ENCODE results near the gene MRE11. TPM values are rescaled to one million over a fixed set of nuclear protein-coding genes. Genes with fewer than 3 reads are reported as not detected.

MRE11 gene
- total and polyA plus RNA-seq, 12 donors, result 4.3 to 29.0 (median 12.0) TPM

DNA sequence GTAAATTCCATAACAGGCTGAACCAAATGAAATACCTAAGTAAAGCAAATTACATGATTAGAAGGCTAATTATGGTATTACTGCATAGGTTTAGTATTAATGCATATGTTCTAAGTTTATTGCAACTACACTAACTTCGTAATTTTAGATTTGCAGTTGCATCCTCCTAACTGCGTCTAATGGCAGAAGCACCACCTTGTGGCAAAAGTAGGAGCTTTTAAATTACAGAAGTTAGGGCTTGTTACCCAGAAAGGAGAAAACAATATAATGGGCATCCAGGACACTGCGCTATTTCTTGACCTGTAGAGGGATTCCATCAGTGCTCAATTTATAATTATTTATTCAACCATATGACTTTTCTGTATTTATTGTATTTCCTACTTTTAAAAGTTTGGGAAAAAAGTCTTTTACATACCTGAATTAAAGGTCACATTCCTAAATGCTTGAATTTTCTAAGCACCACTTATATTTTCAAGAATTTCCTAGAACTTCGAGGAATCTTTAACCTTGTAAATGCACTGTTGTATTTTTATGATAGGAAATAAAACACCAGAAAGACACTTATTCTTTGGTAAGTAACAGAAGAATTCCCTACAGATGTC, 76.2 kb downstream of the MRE11 start:
- no peaks in the 10 kb centered on the region for H3K9me3 ChIP-seq (replicated peaks in 1 of 3)
- no peaks in the 10 kb centered on the region for H3K4me1 ChIP-seq (replicated peaks in 1 of 2)
- H3K4me3 ChIP-seq, result no peak overlapping the region
- H3K27ac ChIP-seq, result no peak overlapping the region
- 53 to 71% (median 56%) methylated on average over 4 of the region's 4 CpGs for WGBS, 4 donors
- no peaks in the 10 kb centered on the region for H3K27me3 ChIP-seq
- TF ChIP-seq, protein P1, sequence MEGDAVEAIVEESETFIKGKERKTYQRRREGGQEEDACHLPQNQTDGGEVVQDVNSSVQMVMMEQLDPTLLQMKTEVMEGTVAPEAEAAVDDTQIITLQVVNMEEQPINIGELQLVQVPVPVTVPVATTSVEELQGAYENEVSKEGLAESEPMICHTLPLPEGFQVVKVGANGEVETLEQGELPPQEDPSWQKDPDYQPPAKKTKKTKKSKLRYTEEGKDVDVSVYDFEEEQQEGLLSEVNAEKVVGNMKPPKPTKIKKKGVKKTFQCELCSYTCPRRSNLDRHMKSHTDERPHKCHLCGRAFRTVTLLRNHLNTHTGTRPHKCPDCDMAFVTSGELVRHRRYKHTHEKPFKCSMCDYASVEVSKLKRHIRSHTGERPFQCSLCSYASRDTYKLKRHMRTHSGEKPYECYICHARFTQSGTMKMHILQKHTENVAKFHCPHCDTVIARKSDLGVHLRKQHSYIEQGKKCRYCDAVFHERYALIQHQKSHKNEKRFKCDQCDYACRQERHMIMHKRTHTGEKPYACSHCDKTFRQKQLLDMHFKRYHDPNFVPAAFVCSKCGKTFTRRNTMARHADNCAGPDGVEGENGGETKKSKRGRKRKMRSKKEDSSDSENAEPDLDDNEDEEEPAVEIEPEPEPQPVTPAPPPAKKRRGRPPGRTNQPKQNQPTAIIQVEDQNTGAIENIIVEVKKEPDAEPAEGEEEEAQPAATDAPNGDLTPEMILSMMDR (IDR thresholded peaks at IDR 0.05), result peak; percentile 24 to 59 (median 46)
- no peak for TF ChIP-seq POLR2A (IDR thresholded peaks at IDR 0.05)
- DNase-seq, result no peak
- H3K36me3 ChIP-seq (replicated peaks in 1 of 2), result no peaks in the 10 kb centered on the region
- intact Hi-C loops (cut with DNase I), result loop anchor here (10.0 kb wide), 2 partner anchors 243 to 493 kb away; no protein-coding TSS in a partner anchor

DNA sequence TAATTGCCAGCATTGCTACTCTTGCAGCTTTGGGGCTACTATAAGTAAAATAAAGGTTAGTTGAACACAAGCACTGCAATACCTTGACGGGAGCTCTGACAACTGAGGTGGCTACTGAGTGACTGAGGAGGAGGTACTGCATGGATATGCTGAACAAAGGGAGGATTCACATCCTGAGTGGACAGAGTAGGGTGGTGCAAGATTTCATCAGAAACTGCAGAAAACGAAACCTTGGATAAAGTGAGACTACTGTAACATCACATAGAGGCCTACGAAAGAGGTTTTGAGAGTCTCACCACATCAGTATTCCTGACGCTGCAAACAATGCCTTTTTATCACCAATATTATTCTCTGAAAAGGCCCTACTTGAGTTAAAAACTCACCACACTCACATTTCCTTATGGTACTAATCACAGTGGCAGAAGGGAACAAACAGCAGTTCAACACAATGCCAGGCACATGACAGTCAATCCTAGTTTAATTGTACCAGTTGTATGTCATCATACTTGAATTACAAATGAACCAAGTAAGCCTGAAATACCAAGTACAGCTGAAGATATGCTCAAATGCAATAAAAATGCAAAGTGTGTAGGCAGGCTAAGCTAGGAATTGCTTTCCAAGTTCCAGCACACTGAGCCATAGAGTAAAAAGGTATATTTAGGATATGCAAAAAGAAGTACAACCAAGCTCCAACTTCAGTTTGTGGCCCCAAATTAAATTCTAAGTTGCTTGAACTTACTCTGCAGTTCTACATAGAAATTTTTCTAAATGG, 88.4 kb downstream of the MRE11 start:
- Histone ChIP-seq H3K4me3 (no peak overlapping the region), H3K27me3 (peaks cover 8% of the 10 kb centered on the region), H3K9me3 (replicated peaks in 1 of 3) (no peaks in the 10 kb centered on the region), H3K36me3 (replicated peaks in 1 of 2) (no peaks in the 10 kb centered on the region), H3K27ac (no peak overlapping the region), H3K4me1 (replicated peaks in 1 of 2) (peaks cover 0 to 5% of the 10 kb centered on the region in 2 donors)
- TF ChIP-seq, protein P1 (IDR thresholded peaks at IDR 0.05), result no peak
- TF ChIP-seq POLR2A (IDR thresholded peaks at IDR 0.05), result no peak
- intact Hi-C loops (cut with DNase I), result no loop called here
- DNase-seq, result no peak
- 82 to 92% (median 91%) methylated on average over 4 of the region's 4 CpGs for WGBS, 4 donors

DNA sequence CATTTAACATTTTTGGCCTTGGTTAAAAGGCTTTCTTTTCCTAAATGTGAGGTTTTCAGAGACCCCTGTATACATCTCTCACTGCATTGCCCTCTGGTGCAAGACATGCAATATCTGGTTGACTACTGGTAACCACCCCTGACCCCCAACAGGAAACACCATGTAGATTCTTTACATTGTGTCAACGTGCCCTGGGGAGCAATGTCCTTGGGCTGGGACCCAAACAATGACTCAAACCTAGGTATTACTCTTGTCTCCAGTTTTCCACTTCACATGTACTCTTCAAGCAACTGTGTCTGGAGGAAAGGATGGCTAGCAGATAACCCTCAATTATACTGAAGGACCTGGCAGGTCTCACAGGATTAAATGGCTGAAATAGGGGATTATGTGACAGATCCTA, 91.3 kb downstream of the MRE11 start:
- Histone ChIP-seq H3K9me3 (replicated peaks in 1 of 3) (no peaks in the 10 kb centered on the region), H3K4me3 (no peak overlapping the region), H3K27ac (no peak overlapping the region), H3K27me3 (peaks cover 15% of the 10 kb centered on the region), H3K4me1 (replicated peaks in 1 of 2) (peaks cover 0 to 5% of the 10 kb centered on the region in 2 donors), H3K36me3 (replicated peaks in 1 of 2) (no peaks in the 10 kb centered on the region)
- intact Hi-C loops (cut with DNase I), result no loop called here
- TF ChIP-seq, protein P1 (IDR thresholded peaks at IDR 0.05), result no peak
- no peak for TF ChIP-seq POLR2A (IDR thresholded peaks at IDR 0.05)
- DNase-seq, result no peak
- 4 to 29% (median 12%) methylated on average over 1 of the region's 1 CpG for WGBS, 4 donors

DNA sequence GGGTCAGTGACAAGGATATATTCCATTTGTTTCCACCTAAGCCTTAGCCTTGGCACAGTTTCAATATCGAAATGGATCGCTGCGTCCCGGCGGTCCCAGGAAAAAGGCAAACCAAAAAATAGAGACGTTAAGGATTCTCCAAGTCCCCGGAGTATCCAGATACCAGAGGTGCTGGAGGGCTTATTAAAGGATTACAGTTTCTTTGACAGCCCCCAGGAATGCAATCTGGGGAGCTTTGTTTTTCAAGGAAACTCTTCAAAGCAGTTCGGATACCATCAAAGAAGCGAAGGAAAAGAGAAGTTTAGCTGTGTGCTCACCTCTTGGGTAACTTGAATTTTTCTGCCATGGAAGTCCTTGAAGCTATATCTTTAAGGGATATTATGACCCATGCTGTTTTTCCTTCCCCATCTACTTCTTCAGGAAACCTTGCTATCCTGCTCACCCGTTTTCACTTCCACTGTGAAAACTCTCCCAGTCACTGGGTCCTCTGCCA, 91.8 kb downstream of the MRE11 start:
- Histone ChIP-seq H3K4me1 (replicated peaks in 1 of 2) (peaks cover 0 to 5% of the 10 kb centered on the region in 2 donors), H3K36me3 (replicated peaks in 1 of 2) (no peaks in the 10 kb centered on the region), H3K27ac (no peak overlapping the region), H3K4me3 (peak overlapping the region in 1 of 4 donors; percentile 34), H3K27me3 (peaks cover 15% of the 10 kb centered on the region), H3K9me3 (replicated peaks in 1 of 3) (no peaks in the 10 kb centered on the region)
- intact Hi-C loops (cut with DNase I), result no loop called here
- no peak for TF ChIP-seq POLR2A (IDR thresholded peaks at IDR 0.05)
- TF ChIP-seq, protein P1 (IDR thresholded peaks at IDR 0.05), result no peak
- whole genome bisulfite sequencing, 4 donors, result 14 to 39% (median 20%) methylated on average over 7 to 10 of the region's 10 CpGs
- DNase-seq, result no peak
